Activated effector memory CD4-positive, alpha-beta T cell treated with Interleukin-2 at 50 U/mL for 16 hours (primary cell): ENCODE data around the gene TFF2.

ENCODE experiments used
- DNase-seq: peaks from one replicate; pipeline ENCODE4 v3.0.0-alpha.2; 2020

Gene TFF2

GRCh38 chr21:42317826-42318746, 32.7 kb downstream of the TFF2 start:
- no peak for DNase-seq

DNA sequence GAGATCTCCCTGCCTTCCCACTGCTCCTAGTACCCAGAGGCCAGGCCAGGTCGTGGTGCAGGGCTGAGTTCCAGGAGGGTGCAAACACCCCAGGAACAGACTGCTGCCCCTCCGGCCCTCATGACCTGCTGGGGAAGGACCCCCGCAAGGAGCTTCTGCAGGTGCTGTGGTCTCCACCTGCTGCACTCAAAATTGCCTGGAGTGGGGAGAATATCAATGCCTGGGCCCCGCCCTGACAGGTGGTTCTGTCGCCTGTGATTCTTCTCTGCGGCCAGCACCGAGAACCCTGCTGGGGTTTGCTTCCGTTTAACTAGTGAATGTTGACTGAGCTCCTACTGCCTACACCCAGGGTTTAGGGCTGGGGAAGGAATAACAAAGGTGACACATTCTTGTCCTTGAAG, 33.5 kb downstream of the TFF2 start:
- DNase-seq = no peak

GRCh38 chr21:42316891-42317290, 33.9 kb downstream of the TFF2 start:
- DNase-seq = no peak

DNA sequence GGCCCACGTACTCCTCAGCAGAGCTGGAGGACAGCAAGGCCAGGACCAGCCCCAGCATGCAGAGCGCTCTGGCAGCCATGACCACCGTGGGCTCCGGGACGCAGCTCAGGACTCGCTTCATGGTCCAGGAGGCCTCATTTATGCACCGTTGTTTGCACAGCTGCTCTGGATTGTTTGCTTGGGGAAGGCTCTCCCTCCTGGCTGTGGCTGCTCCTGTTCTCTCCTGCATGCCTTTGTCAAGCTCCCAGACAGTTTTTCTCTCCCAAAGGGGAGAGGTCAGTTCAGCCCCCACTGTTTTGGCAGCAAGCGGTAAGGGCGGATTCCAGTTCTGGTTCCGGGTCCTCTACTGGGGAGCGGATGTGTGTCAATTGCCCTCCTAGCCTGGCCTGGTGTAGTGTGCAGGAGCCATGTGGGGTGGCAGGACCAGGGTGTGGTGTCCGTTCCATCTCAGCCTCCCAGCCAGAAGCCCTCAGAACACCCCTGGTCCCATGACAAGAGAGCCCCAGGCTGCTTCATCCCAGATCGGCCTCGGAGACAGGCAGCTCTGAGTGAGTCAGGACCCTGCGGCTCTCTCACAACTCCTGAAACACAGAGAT, 35.4 kb downstream of the TFF2 start, which contains the start of gene TFF3:
TSS of gene TFF3 (minus strand) at position 114 of the 596 bp plus-strand sequence. CDS start at position 79, 35 bp downstream.
- DNase-seq = no peak

- DNase-seq = no peak
These were observed 36.0 kb downstream of the TFF2 start for GRCh38 chr21:42314616-42315295.

DNA sequence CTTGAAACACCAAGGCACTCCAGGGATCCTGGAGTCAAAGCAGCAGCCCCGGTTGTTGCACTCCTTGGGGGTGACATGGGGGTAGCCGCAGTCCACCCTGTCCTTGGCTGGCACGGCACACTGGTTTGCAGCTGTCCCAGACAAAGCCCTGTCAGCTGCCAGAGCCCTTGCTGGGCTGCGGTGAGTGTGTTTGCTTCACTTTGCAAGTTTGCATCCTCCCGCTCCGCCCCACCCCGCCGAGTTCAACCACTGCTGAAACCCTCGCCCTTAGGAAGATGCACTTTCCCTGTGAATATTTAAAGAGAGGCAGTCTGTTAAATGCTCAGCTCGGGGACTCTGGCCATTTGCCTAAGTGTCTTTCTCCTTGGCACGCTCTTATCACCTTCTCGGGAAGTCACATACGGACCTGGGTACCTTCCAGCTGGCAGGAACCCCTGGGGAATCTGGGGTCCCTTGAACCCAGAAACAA, 37.3 kb downstream of the TFF2 start:
- DNase-seq = no peak

DNA sequence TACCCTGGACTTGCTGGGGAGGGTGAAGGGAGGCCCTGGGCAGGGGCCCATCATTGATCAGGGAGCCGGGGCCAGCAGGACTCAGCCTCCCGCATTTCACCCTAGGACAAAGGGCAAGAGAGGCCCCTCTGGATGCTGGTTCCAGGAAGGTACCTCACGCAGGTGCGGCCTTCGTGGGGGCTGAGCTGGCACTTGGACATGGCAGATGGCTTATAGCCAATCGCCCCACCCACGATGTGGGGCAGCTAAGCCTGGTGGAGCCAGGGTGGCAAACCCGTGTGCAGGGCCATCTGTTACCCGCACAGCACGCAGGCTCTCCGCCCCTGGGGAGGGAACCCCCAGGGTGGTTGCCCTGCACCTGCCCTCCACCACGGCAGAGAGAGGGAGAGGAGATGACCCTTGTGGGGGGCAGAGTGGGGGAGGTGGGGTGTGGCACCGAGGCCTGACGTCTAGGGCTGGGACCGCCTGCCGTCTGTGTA, 38.1 kb downstream of the TFF2 start:
- DNase-seq = no peak

DNA sequence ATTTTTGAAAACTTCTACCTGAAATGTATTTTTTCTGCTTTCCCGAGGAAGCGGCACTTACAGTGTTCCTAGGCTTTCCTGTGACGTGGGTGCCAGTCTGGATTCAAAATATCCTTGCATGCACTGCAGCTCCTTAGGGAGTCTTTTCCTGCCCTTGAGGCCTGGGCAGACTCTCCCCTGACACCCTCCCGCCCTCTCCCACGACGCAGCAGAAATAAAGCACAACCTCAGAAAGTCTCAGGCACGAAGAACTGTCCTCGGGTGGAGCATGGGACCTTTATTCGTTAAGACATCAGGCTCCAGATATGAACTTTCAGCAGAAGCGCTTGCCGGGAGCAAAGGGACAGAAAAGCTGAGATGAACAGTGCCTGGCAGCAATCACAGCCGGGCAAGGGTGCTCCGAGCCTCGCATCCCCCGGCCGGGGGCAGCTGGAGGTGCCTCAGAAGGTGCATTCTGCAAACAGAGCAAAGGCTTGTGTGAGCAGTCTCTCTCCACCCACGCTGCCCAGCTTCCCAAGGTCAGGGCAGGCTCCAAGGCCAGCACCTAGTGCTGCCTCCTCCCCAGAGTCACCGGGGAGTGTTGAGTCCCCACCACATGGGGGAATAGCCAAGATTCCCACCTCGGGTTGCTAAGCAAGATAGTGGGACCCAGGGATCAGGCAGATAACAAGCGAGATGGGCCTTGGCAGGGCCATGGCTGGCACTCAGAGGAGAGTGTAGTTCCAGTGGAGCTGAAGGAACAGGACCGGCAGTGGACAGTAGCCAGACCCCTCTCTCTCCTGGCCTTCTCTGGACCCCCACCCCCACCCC, 38.8 kb downstream of the TFF2 start:
- no peak for DNase-seq

DNA sequence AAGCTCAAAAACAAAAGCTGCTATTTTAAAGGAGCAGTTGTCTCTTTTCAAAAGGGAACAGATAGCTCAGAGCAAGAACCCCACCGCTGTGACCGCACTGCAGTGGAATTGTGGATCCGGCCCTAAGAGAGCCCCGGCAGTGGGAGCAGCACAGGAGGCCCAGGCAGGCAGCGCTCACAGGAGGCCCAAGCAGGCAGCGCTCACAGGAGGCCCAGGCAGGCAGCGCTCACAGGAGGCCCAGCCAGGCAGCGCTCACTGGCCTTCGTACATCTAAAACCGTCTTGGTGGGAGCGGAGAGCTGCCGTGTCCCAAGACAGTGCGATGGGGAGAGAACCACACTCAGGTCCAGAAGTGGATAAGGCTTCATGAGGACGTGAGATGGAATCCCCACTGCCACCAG, 39.6 kb downstream of the TFF2 start:
- no peak for DNase-seq

- DNase-seq = no peak
These were observed 40.3 kb downstream of the TFF2 start for GRCh38 chr21:42310411-42311001.

- DNase-seq = peak; percentile 52
These were observed 41.0 kb downstream of the TFF2 start for GRCh38 chr21:42309753-42310213.

- DNase-seq = no peak
These were observed 41.7 kb downstream of the TFF2 start for GRCh38 chr21:42308914-42309752.

DNA sequence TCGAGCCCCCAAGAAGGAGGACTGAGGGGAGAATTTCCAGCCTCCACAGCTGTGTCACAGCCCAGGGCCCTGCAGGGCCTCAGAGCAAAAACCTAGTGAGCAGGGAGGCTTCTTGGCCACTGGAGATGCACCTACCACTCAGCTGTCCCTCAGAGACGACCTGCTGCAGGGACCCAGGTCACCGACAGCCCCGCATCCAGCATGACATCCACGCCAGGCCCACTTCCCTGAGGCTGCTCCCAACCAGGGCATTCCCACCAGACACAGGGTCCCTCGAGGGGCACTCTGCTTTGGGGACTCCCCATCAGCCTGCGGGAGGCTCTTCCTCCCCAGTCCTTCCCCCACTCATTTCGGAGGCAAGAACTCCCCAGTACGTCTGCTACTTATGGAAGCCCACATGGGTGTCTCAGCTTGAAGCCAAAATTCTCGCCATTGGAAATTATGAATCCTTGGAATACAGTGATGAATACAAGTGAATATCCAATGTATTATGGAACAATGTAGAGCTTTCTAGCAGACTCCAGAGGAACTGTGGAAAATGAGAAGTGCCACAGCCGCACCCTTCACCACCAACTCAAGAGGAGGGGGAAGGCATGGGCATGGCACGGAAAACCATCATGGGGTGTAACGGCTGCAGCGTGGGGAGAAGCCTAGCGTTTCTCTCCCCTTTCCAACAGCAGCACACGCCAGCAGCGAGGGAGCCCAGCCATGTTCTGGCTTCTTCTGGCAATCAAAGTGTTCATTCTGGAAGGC, 42.5 kb downstream of the TFF2 start:
- DNase-seq = no peak

GRCh38 chr21:42307106-42307505, 43.7 kb downstream of the TFF2 start:
- DNase-seq = no peak

DNA sequence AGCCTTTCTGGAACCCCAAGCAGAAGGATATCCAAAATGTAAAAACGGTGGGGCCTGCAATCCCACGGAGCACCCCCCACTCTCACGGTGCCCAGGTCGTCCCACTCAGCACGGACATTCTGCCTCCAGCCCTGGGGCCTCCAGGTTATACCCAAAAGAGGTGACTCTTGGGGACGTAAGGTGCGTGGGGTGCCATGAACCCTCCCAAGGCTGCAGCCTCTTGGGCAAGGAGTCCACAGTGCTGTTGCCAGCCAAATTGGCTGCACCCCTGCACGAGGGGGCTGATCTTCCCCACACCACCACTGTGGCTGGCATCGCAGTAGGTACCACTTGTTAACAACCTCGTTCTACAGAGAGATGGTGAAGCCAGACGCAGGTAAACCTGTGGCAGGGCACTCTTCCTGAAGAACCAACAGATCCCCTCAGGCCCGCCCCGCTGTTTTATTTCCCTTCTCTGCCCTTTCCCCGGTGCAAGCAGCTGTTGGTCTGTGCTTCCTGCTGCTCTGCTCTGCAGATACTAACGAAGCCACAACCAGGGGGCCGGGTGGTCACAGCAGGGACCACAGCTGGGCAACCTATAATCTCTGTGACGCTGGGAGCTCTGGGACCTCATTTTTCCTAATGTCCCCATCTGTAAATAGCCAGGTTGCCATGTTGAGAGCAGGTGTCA, 44.3 kb downstream of the TFF2 start:
- no peak for DNase-seq

GRCh38 chr21:42305707-42306147, 45.1 kb downstream of the TFF2 start:
- DNase-seq = no peak

DNA sequence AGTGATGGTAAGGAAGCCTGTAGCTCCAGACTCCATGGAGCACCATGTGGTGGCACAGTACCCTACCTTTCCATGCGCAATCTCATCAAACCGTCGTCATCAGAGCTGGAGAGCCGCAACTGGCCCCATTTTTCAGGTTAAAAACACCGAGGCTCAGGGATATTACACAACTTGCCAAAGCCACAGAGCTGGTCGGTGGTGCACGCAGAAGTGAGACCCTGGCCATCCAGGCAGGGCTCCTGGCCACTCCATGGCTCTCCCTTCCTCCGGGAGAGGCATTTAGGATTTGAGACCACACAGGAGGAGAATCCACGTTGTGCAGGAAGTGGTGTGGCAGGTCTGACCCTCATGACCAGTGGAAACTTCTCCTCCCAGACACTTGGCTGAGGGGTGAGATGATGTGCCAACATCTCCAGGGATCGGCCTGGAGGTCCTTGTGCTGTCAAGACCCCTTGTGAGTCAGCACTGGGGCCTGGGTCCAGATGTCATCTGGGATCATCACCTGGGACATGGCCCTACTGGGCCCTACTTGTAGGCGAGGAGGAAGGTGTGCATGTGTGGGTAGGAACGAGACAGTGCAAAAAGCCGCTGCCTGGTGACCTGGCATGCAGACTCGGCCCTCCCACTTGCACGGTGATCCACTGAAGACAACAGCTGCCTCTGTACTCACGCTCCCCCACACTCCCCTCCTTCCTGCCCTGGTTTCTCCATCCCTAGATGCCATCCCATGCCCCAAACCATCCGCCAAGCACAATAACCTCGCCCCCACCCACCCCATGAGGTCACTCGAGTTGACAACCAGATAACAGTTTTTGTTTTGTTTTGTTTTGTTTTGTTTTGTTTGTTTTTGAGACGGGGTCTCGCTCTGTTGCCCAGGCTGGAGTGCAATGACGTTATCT, 46.0 kb downstream of the TFF2 start:
- DNase-seq = no peak

- no peak for DNase-seq
These were observed 47.4 kb downstream of the TFF2 start for GRCh38 chr21:42303443-42303842.

- no peak for DNase-seq
These were observed 48.0 kb downstream of the TFF2 start for GRCh38 chr21:42302794-42303193.
